Activated T-cell treated with anti-CD3 and anti-CD28 coated beads, Interleukin-2, amount 50 U/mL, for 1 hour (primary cell): ENCODE data around the gene FTL.

Experiments
- DNase-seq: peaks from one replicate; pipeline ENCODE4 v3.0.0-alpha.2; 2020

Gene FTL

GRCh38 chr19:48946463-48947257, 18.4 kb upstream of the FTL start:
- no peak for DNase-seq

DNA sequence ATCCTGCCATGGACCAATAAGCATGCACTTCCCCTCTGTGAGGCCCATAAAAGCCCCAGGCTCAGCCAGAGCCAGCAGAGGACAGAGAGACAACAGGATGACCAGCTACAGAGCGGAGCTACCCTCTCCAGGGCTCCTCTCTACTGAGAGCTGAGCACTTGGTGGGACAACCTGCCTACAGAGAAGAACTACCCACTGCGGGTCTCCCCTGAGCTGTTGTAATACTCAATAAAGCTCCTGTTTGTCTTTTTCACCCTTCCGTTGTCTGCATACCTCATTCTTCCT, 17.9 kb upstream of the FTL start:
- DNase-seq, result no peak

DNA sequence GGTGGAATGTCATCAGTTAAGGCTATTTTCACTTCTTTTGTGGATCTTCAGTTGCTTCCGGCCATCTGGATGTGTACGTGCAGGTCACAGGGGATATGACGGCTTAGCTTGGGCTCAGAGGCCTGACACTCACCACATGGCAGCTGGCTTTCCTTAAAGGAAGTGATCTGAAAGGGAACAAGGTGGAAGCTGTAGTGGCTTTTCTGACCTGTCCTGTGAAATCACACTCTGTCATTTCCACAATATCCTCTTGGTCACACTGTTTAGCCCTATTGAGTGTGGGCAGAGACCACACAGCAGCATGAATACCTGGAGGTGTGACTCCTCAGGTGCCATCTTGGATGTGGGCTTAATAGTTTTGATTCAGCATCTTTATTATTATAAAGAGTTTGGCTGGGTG, 14.9 kb upstream of the FTL start:
- DNase-seq, result no peak

DNA sequence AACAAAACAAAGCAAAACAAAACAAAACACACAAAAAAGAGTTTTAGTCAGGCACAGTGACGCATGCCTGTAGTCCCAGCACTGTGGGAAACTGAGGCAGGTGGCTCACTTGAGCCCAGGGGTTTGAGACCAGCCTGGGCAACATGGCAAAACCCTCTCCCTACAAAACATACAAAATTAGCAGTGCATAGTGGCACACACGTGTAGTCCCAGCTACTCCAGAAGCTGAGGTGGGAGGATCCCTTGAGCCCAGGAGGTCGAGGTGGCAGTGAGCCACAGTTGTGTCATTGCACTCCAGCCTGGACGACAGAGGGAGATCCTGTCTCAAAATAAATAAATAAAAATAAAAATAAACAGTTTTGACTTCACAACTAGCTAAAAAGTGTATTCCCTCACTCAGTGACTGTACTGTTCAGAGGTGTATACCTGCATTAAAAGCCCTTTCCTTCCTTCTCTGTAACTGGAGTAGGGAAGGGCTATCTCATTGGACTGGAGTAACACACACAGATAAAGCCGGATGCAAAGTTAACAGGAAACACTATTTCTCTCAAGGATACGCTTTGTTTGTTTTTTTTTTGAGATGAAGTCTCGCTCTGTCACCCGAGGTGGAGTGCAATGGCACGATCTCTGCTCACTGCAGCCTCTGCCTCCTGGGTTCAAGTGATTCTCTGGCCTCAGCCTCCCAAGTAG, 14.1 kb upstream of the FTL start:
- DNase-seq, result no peak

GRCh38 chr19:48953141-48953540, 12.0 kb upstream of the FTL start:
- no peak for DNase-seq

GRCh38 chr19:48953990-48954594, 11.0 kb upstream of the FTL start:
- DNase-seq, result no peak

GRCh38 chr19:48954595-48955307, 10.4 kb upstream of the FTL start, which contains the start of gene BAX:
TSS of gene BAX (plus strand) at chr19:48954875. CDS start at chr19:48954929, 54 bp downstream.
- peak; percentile 86 for DNase-seq

DNA sequence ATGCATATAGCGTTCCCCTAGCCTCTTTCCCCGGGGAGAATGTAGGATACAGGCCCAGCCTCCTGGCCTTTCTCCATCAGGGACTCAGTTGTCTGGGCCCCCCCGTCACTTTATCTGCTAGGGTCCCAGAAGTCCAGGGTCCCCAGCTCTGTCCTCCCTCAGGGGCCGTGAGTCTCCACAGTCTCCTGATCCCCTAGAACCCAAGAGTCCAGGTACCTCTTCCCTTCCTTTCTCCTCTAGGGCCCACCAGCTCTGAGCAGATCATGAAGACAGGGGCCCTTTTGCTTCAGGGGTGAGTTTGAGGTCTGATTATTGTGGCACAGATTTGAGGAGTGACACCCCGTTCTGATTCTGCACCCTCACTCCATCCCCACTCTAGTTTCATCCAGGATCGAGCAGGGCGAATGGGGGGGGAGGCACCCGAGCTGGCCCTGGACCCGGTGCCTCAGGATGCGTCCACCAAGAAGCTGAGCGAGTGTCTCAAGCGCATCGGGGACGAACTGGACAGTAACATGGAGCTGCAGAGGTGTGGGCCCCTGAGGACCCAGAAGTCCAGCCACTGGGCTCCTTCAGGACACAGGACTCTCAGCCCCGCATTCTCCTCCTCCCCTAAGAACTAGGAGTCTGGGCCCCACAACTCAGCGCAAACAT, 9.7 kb upstream of the FTL start:
- no peak for DNase-seq

DNA sequence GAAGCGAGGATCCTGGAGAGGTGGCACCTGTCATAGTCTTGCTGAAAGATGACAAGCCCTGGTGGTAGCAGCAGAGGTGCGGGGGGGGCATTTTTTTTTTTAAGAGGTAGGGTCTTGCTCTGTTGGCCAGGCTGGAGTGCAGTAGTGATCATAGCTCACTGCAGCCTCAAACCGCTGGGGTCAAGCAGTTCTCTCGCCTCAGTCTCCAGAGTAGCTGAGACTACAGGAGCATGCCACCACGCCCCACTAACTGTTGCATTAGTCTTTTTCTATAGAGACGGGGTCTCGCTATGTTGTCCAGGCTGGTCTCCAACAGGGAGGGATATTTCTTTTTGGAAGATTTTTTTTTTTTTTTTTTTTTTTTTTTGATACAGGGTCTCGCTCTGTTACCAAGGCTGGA, 7.1 kb upstream of the FTL start:
- DNase-seq, result no peak

GRCh38 chr19:48959341-48960239, 5.5 kb upstream of the FTL start:
- no peak for DNase-seq

- DNase-seq, result no peak
These were observed 4.0 kb upstream of the FTL start for GRCh38 chr19:48961051-48961649.

DNA sequence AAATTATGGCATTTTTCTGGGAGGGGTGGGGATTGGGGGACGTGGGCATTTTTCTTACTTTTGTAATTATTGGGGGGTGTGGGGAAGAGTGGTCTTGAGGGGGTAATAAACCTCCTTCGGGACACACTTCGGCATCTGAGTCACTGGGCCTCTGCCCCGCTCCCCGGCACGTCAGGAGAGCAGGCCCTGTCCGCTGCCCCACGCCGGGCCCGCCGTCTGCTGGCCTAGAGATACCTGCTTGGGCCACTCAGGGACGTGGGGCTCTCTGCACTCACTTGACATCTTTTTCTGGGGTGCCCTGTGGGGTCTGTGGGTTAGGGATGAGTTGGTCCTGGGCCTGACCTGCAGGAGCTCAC, 3.5 kb upstream of the FTL start:
- DNase-seq, result no peak

- no peak for DNase-seq
These were observed 2.9 kb upstream of the FTL start for GRCh38 chr19:48962029-48962848.

DNA sequence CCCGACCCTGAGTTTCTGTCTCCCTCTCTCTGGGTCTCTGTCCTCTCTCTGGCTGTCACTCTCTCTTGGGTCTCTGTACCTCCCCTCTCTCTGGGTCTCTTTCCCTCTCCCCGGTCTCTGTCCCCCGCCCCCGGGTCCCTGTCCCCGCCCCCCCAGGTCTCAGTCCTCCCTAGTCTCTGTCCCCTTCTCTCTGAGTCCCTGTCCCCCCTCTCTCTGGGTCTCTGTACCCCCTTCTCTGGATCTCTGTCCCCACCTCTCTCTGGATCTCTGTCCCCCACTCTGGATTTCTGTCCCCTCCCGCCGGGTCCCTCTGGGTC, 2.3 kb upstream of the FTL start:
- DNase-seq, result no peak

DNA sequence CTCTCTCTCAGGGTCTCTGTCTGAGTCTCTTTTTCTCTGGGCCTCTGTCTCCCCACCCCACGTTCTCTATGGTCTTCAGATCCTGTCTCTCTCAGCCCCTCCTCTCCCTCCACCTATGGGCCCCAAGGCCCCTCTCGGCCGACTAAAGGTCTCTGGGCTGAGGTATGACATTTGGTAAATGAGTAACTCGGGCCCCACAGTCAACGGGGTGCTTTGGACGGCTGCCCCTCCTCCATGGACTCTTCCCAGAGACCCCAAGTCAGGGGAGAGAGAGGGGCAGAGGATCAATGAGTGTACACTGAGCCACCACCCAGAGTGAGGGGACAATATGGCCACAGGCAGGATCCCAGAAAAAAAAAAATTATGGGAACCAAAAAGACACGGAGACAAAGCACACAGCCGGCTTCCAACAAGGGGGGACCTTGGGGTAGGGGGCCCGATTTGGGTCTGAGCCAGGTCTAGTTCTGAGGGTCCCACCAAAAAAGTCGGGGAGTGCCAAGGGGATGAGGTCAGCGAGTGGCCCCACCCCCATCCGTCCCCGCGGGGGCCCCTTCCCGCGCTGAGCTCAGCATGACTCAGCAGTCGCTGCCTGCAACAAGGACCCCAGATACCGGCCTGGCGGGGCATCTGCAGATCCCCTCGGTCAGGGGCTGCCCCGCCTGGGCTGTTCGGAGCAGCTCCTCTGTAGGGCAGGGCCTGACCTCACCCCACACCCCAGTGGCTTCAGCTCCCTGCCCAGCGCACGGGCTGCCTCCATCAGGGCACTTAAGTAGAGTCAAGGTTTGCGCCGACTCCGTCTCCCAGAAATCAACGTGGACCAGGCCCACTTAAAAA, 1.5 kb upstream of the FTL start:
- DNase-seq, result peak; percentile 55

GRCh38 chr19:48964205-48965039, 687 bp upstream of the FTL start:
- no peak for DNase-seq

GRCh38 chr19:48965806-48966540, 864 bp downstream of the FTL start:
- peak; percentile 90 for DNase-seq
